Islet precursor cell (in vitro differentiated cells): ENCODE measurements around the gene WWOX.

ENCODE experiments used
- DNase-seq: peaks from one replicate; pipeline ENCODE4 v3.0.0-alpha.2; 2018

Gene WWOX

GRCh38 chr16:78939597-78939996 is 840.1 kb downstream of the WWOX start:
- no peak for DNase-seq

GRCh38 chr16:78942625-78943245 is 843.3 kb downstream of the WWOX start:
- DNase-seq = no peak

- no peak for DNase-seq
Observed at GRCh38 chr16:78945336-78945735, 845.9 kb downstream of the WWOX start.

- no peak for DNase-seq
Observed at GRCh38 chr16:78946556-78946955, 847.1 kb downstream of the WWOX start.

- DNase-seq = no peak
Observed at GRCh38 chr16:78950768-78951167, 851.3 kb downstream of the WWOX start.

GRCh38 chr16:78952630-78953029 is 853.2 kb downstream of the WWOX start:
- no peak for DNase-seq

- DNase-seq = no peak
Observed at GRCh38 chr16:78953526-78953925, 854.1 kb downstream of the WWOX start.

- no peak for DNase-seq
Observed at GRCh38 chr16:78955206-78955605, 855.8 kb downstream of the WWOX start.

- DNase-seq = no peak
Observed at GRCh38 chr16:78956859-78957258, 857.4 kb downstream of the WWOX start.

- no peak for DNase-seq
Observed at GRCh38 chr16:78957317-78958100, 858.1 kb downstream of the WWOX start.

- no peak for DNase-seq
Observed at GRCh38 chr16:78961464-78961863, 862.0 kb downstream of the WWOX start.

GRCh38 chr16:78962457-78962929 is 863.0 kb downstream of the WWOX start:
- DNase-seq = no peak

- DNase-seq = no peak
Observed at GRCh38 chr16:78967948-78968347, 868.5 kb downstream of the WWOX start.

GRCh38 chr16:78969721-78970120 is 870.3 kb downstream of the WWOX start:
- DNase-seq = no peak

- no peak for DNase-seq
Observed at GRCh38 chr16:78970650-78971049, 871.2 kb downstream of the WWOX start.

- DNase-seq = no peak
Observed at GRCh38 chr16:78972006-78972405, 872.6 kb downstream of the WWOX start.

- DNase-seq = no peak
Observed at GRCh38 chr16:78972986-78973385, 873.5 kb downstream of the WWOX start.

- DNase-seq = no peak
Observed at GRCh38 chr16:78976212-78976611, 876.8 kb downstream of the WWOX start.

- DNase-seq = no peak
Observed at GRCh38 chr16:78980825-78981224, 881.4 kb downstream of the WWOX start.

GRCh38 chr16:78982096-78982744 is 882.8 kb downstream of the WWOX start:
- DNase-seq = no peak

GRCh38 chr16:78984324-78984723 is 884.9 kb downstream of the WWOX start:
- DNase-seq = no peak

GRCh38 chr16:78984887-78985464 is 885.5 kb downstream of the WWOX start:
- DNase-seq = peak; percentile 81
